AG04449 (cell line): ENCODE measurements around the gene PTGS2.
"Not testable (repeated sequence)": the region's sequence is repeated elsewhere in the genome, so short reads cannot be mapped to it uniquely, and the experiment has no call there.

ENCODE experiments used
- CTCF ChIA-PET: fragments of 350-600 bp; formaldehyde crosslinking; extraction: SDS; loops from one replicate; lab custom pipeline; 2021; ENCODE audit warnings: antibody characterized with exemption; lab: Yijun Ruan, JAX
- POLR2A ChIA-PET: fragments of 400-600, 350-600 bp; formaldehyde crosslinking; extraction: SDS; loops from one replicate; lab custom pipeline; 2020; ENCODE audit warnings: antibody characterized with exemption, inconsistent platforms; lab: Yijun Ruan, JAX
- DNase-seq: peaks from one replicate; pipeline ENCODE4 v3.0.0-alpha.2; 2010; ENCODE audit warnings: low read depth, low spot score
- H3K4me3 ChIP-seq: 2 replicates; pipeline ENCODE4 v1.5.1; 2011; ENCODE audit warnings: low read depth, mild to moderate bottlenecking, control low read depth, low read length
- CTCF ChIP-seq: IDR thresholded peaks from one replicate; pipeline ENCODE4 v1.5.1; 2011; ENCODE audit warnings: mild to moderate bottlenecking, moderate library complexity, low read length, control low read depth, inconsistent platforms; ENCODE audit not compliant: insufficient read depth; ENCODE audit errors: missing control alignments

Gene PTGS2

GRCh38 chr1:186672596-186672995 is 7.6 kb downstream of the PTGS2 start:
- no peak overlapping the region for H3K4me3 ChIP-seq
- ChIA-PET POLR2A (no interaction called here), CTCF (interaction anchor here (1.1 kb wide), 1 partner anchor 297 kb away, joined by 3 read pairs; the partner anchor contains the start of genes ODR4 and TPR)
- DNase-seq: no peak
- no peak for TF ChIP-seq CTCF

GRCh38 chr1:186672131-186672530 is 8.1 kb downstream of the PTGS2 start:
- POLR2A ChIA-PET: no interaction called here
- H3K4me3 ChIP-seq: no peak overlapping the region
- no peak for TF ChIP-seq CTCF
- CTCF ChIA-PET: interaction anchor here (1.1 kb wide), 1 partner anchor 297 kb away, joined by 3 read pairs; the partner anchor contains the start of genes ODR4 and TPR
- no peak for DNase-seq

GRCh38 chr1:186671136-186671825 is 8.9 kb downstream of the PTGS2 start:
- no peak overlapping the region for H3K4me3 ChIP-seq
- no peak for TF ChIP-seq CTCF

GRCh38 chr1:186670297-186671135 is 9.7 kb downstream of the PTGS2 start:
- DNase-seq: no peak
- no peak for TF ChIP-seq CTCF
- CTCF ChIA-PET: interaction anchor here (1.0 to 1.8 kb wide), 3 partner anchors 9 to 266 kb away, joined by 3 to 20 read pairs (median 8); partner anchors contain the start of gene PTGS2
- POLR2A ChIA-PET: interaction anchor here (1.9 kb wide), 1 partner anchor 9 kb away, joined by 9 read pairs; the partner anchor contains the start of gene PTGS2
- H3K4me3 ChIP-seq: no peak overlapping the region

More at GRCh38 chr1:186671136-186671825, 8.9 kb downstream of the PTGS2 start:
- CTCF ChIA-PET: interaction anchor here (1.0 to 1.8 kb wide), 3 partner anchors 9 to 267 kb away, joined by 3 to 20 read pairs (median 8); partner anchors contain the start of gene PTGS2
- DNase-seq: no peak
- POLR2A ChIA-PET: interaction anchor here (1.9 kb wide), 1 partner anchor 9 kb away, joined by 9 read pairs; the partner anchor contains the start of gene PTGS2

GRCh38 chr1:186669784-186670183 is 10.4 kb downstream of the PTGS2 start:
- H3K4me3 ChIP-seq, DNase-seq, POLR2A ChIA-PET: not testable (repeated sequence)
- CTCF ChIA-PET: interaction anchor here (1.1 kb wide), 1 partner anchor 10 kb away, joined by 4 read pairs; no protein-coding TSS in a partner anchor

- CTCF ChIA-PET, H3K4me3 ChIP-seq, DNase-seq, POLR2A ChIA-PET: not testable (repeated sequence)
Measured at GRCh38 chr1:186664217-186664616, 16.0 kb downstream of the PTGS2 start.

GRCh38 chr1:186662752-186663151 is 17.5 kb downstream of the PTGS2 start:
- no peak for TF ChIP-seq CTCF
- peak; percentile 36 for DNase-seq
- CTCF ChIA-PET: no interaction called here

More at GRCh38 chr1:186662752-186663151, 17.5 kb downstream of the PTGS2 start:
- H3K4me3 ChIP-seq: no peak overlapping the region
- POLR2A ChIA-PET: no interaction called here
